ENCODE results near the gene SCN5A. TPM values are rescaled to one million over a fixed set of nuclear protein-coding genes. Genes with fewer than 3 reads are reported as not detected.

SCN5A gene
- total RNA-seq, 1 experiment from 2014 or later: 0.16 TPM

DNA sequence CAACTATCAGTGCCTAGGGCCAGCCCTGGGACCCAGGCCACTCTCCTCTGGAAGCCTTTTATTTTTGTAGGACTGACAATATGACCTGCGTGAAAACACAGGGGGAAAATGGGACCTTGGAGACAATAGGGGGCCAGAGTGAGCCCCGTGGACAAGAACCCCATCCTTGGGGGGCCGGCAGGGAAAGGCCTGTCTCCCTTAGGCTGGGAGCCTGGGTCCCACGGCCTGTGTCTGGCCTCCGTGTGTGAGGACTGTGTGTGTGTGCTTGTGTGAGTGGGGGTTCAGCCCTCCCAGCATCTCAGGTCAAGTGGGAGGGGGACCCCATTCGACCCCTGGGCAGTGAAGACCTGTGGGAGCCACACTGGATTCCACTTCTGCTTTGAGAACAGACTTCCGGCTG lies 100.0 kb downstream of the SCN5A start:
- H3K9me3 Mint-ChIP-seq (ENCODE audit: unreplicated experiment): no peaks in the 10 kb centered on the region
- H3K4me1 ChIP-seq: no peaks in the 10 kb centered on the region
- no TSS peak for BruUV-seq (replicated peaks)
- intact Hi-C loops (cut with micrococcal nuclease; ENCODE audit: unreplicated experiment): no loop called here
- no peaks in the 10 kb centered on the region for H3K36me3 ChIP-seq (ENCODE audit: control insufficient read depth, insufficient read depth, low read length)
- H3K4me3 ChIP-seq (ENCODE audit: low read depth, low read length): no peak overlapping the region
- ChIA-PET CTCF (no interaction called here), POLR2A (no interaction called here)
- H3K27ac Mint-ChIP-seq (ENCODE audit: unreplicated experiment): no peak overlapping the region
- no peak overlapping the region for H3K4me3 Mint-ChIP-seq (ENCODE audit: unreplicated experiment)
- H3K27me3 Mint-ChIP-seq (ENCODE audit: insufficient read depth, unreplicated experiment): peaks cover 25% of the 10 kb centered on the region
- no peaks in the 10 kb centered on the region for H3K36me3 Mint-ChIP-seq (ENCODE audit: insufficient read depth, unreplicated experiment)
- H3K9me3 ChIP-seq: no peaks in the 10 kb centered on the region
- DNase-seq: no peak
- H3K27me3 ChIP-seq (replicated peaks; ENCODE audit: control insufficient read depth, insufficient read depth, low read length): no peaks in the 10 kb centered on the region; the same call in 1 of the 2 replicates
- H3K4me1 Mint-ChIP-seq (ENCODE audit: low read depth, unreplicated experiment): no peaks in the 10 kb centered on the region
- TF ChIP-seq, protein P1, sequence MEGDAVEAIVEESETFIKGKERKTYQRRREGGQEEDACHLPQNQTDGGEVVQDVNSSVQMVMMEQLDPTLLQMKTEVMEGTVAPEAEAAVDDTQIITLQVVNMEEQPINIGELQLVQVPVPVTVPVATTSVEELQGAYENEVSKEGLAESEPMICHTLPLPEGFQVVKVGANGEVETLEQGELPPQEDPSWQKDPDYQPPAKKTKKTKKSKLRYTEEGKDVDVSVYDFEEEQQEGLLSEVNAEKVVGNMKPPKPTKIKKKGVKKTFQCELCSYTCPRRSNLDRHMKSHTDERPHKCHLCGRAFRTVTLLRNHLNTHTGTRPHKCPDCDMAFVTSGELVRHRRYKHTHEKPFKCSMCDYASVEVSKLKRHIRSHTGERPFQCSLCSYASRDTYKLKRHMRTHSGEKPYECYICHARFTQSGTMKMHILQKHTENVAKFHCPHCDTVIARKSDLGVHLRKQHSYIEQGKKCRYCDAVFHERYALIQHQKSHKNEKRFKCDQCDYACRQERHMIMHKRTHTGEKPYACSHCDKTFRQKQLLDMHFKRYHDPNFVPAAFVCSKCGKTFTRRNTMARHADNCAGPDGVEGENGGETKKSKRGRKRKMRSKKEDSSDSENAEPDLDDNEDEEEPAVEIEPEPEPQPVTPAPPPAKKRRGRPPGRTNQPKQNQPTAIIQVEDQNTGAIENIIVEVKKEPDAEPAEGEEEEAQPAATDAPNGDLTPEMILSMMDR (IDR thresholded peaks at IDR 0.05; ENCODE audit: insufficient read depth in 1 of 2, low read depth in 1 of 2, low read length in 1 of 2, severe bottlenecking in 1 of 2, unreplicated experiment in 1 of 2): no peak

DNA sequence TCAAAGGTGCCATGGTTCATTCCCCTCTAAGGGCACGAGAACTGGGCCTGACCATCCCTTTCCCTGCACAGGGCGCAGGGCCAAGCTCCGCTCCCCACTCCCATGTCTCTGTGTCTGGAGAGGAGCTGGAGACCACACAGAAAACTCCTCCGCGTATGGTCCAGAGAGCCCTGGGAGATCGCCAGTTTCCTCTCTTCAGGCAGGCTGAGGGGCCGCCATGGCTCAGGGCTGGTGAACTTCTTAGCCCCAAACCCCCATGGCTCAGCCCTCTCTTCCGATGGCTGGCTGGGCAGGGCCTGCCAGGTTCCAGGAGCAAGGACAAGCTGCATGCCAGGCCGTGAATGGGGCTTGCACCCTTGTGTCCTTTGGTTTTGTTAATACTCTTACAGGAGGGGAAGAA lies 100.4 kb downstream of the SCN5A start:
- no TSS peak for BruUV-seq (replicated peaks)

DNA sequence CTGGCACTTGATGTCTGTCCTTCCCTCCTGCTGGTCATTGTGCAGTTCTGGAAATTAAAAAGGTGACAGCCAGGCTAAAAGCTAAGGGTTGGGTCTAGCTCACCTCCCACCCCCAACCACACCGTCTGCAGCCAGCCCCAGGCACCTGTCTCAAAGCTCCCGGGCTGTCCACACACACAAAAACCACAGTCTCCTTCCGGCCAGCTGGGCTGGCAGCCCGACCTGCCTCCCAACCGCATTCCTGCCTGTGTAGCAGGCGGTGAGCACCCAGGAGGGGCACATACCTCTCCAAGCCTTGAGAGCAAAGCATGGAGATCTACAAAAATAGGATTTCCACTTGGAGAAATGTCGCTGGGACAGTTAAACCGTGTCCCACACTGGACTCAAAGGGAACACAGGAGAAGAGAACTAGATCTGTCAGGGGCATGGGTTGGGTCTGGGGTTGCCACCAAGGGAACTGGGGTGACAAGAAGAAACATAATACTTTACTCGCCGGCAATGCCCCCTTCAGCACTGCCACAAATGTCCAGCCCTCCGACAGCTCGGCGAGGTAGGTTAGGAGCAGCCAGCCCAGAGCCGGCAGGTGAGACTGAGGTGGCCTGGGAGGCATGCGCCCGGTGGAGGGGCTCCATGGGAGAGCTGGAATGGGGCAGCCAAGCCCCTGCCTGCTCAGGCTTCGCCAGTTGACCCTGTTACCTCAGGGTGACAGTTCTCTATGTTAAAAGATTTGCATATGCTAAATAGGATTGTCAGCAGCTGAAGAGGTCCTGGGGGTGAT lies 101.1 kb downstream of the SCN5A start:
- no TSS peak for BruUV-seq (replicated peaks)
- TF ChIP-seq, protein P1 (IDR thresholded peaks at IDR 0.05; ENCODE audit: insufficient read depth in 1 of 2, low read depth in 1 of 2, low read length in 1 of 2, severe bottlenecking in 1 of 2, unreplicated experiment in 1 of 2): no peak
- Histone ChIP-seq H3K4me3 (ENCODE audit: low read depth, low read length) (no peak overlapping the region), H3K4me1 (no peaks in the 10 kb centered on the region), H3K9me3 (no peaks in the 10 kb centered on the region), H3K36me3 (ENCODE audit: control insufficient read depth, insufficient read depth, low read length) (no peaks in the 10 kb centered on the region), H3K27me3 (replicated peaks; ENCODE audit: control insufficient read depth, insufficient read depth, low read length) (no peaks in the 10 kb centered on the region; the same call in 1 of the 2 replicates)
- Mint-ChIP-seq H3K4me1 (ENCODE audit: low read depth, unreplicated experiment) (no peaks in the 10 kb centered on the region), H3K9me3 (ENCODE audit: unreplicated experiment) (no peaks in the 10 kb centered on the region), H3K27ac (ENCODE audit: unreplicated experiment) (no peak overlapping the region), H3K27me3 (ENCODE audit: insufficient read depth, unreplicated experiment) (peaks cover 25% of the 10 kb centered on the region), H3K4me3 (ENCODE audit: unreplicated experiment) (no peak overlapping the region), H3K36me3 (ENCODE audit: insufficient read depth, unreplicated experiment) (no peaks in the 10 kb centered on the region)
- CTCF ChIA-PET: no interaction called here
- POLR2A ChIA-PET: no interaction called here
- no peak for DNase-seq
- intact Hi-C loops (cut with micrococcal nuclease; ENCODE audit: unreplicated experiment): no loop called here

More for the DNA sequence above, 100.4 kb downstream of the SCN5A start:
- ChIA-PET CTCF (no interaction called here), POLR2A (no interaction called here)
- no peak overlapping the region for H3K4me3 Mint-ChIP-seq (ENCODE audit: unreplicated experiment)
- TF ChIP-seq, protein P1 (IDR thresholded peaks at IDR 0.05; ENCODE audit: insufficient read depth in 1 of 2, low read depth in 1 of 2, low read length in 1 of 2, severe bottlenecking in 1 of 2, unreplicated experiment in 1 of 2): no peak
- Histone ChIP-seq H3K4me1 (no peaks in the 10 kb centered on the region), H3K27me3 (replicated peaks; ENCODE audit: control insufficient read depth, insufficient read depth, low read length) (no peaks in the 10 kb centered on the region; the same call in 1 of the 2 replicates), H3K9me3 (no peaks in the 10 kb centered on the region), H3K36me3 (ENCODE audit: control insufficient read depth, insufficient read depth, low read length) (no peaks in the 10 kb centered on the region), H3K4me3 (ENCODE audit: low read depth, low read length) (no peak overlapping the region)
- H3K27ac Mint-ChIP-seq (ENCODE audit: unreplicated experiment): no peak overlapping the region
- H3K9me3 Mint-ChIP-seq (ENCODE audit: unreplicated experiment): no peaks in the 10 kb centered on the region
- DNase-seq: no peak
- peaks cover 25% of the 10 kb centered on the region for H3K27me3 Mint-ChIP-seq (ENCODE audit: insufficient read depth, unreplicated experiment)
- H3K36me3 Mint-ChIP-seq (ENCODE audit: insufficient read depth, unreplicated experiment): no peaks in the 10 kb centered on the region
- intact Hi-C loops (cut with micrococcal nuclease; ENCODE audit: unreplicated experiment): no loop called here
- H3K4me1 Mint-ChIP-seq (ENCODE audit: low read depth, unreplicated experiment): no peaks in the 10 kb centered on the region
